Stomach (tissue), 4 donors: ENCODE measurements around the gene TMEM164.

Experiments used
- CTCF ChIP-seq, 7 experiments: fragments of 450-650 bp in 4 of 7; fragments of 200-600 bp in 3 of 7; sonication (generic) in 3 of 7; IDR thresholded peaks; one replicate each; pipeline ENCODE4 v1.5.1; 2016 to 2019; ENCODE audit warnings: antibody characterized with exemption in 7 of 7, control low read depth in 2 of 7, mild to moderate bottlenecking in 1 of 7
- EP300 ChIP-seq: sonication (generic); formaldehyde crosslinking; IDR thresholded peaks from one replicate; pipeline ENCODE4 v1.6.1; 2017; ENCODE audit warnings: antibody characterized with exemption
- POLR2A ChIP-seq, 4 donors: fragments of 450-650 bp; IDR thresholded peaks; one replicate each; pipeline ENCODE4 v1.6.1; 2016; ENCODE audit warnings: antibody characterized with exemption in 4 of 4, control low read depth in 2 of 4, mild to moderate bottlenecking in 1 of 4, moderate library complexity in 1 of 4
- POLR2AphosphoS5 ChIP-seq, 3 donors: sonication (generic); formaldehyde crosslinking; IDR thresholded peaks; one replicate each; pipeline ENCODE4 v1.6.1; 2016; ENCODE audit warnings: antibody characterized with exemption in 3 of 3

- TF ChIP-seq CTCF (IDR thresholded peaks at IDR 0.05) = peak in 2 of 7 experiments; percentile 10 to 19
- TF ChIP-seq POLR2AphosphoS5 (IDR thresholded peaks at IDR 0.05) = peak in 1 of 3 donors; percentile 19
- TF ChIP-seq POLR2A (IDR thresholded peaks at IDR 0.05) = no peak
- no peak for TF ChIP-seq EP300
Observed at GRCh38 chrX:110002300-110003166, at the start of gene TMEM164.
